DND-41 (cell line): ENCODE data around the gene EGR4.

Experiments
- ATAC-seq: fragments of 200-7000 bp; cut with Tn5 transposase; 3 replicates; pipeline ENCODE4 v1.9.1; 2021; ENCODE audit warnings: low read depth; ENCODE audit not compliant: insufficient read depth
- DNase-seq: peaks from one replicate; pipeline ENCODE4 v3.0.0-alpha.2; 2020
- H2AFZ ChIP-seq: 2 replicates; pipeline ENCODE4 v1.6.0; 2012; ENCODE audit warnings: low read depth, low read length
- H3K27ac ChIP-seq: 2 replicates; pipeline ENCODE4 v1.5.1; 2012; ENCODE audit warnings: low read length, inconsistent platforms
- H3K27me3 ChIP-seq: fragments of 200-600 bp; sonication (generic); 2 replicates; pipeline ENCODE4 v1.6.0; 2012; ENCODE audit warnings: low read length, mild to moderate bottlenecking, inconsistent platforms; ENCODE audit not compliant: insufficient read depth, poor library complexity
- H3K36me3 ChIP-seq: 2 replicates; pipeline ENCODE4 v1.5.1; 2012; ENCODE audit warnings: low read length, inconsistent platforms; ENCODE audit not compliant: insufficient read depth
- H3K4me1 ChIP-seq: 2 replicates; pipeline ENCODE4 v1.5.1; 2012; ENCODE audit warnings: mild to moderate bottlenecking, low read length; ENCODE audit not compliant: insufficient read depth
- H3K4me2 ChIP-seq: 2 replicates; pipeline ENCODE4 v1.6.0; 2012; ENCODE audit warnings: mild to moderate bottlenecking, moderate library complexity, low read length, inconsistent platforms; ENCODE audit not compliant: insufficient read depth
- H3K4me3 ChIP-seq, 2 experiments: fragments of 200-600 bp in 1 of 2; shearing (Covaris generic) in 1 of 2; 2 replicates each; pipeline ENCODE4 v1.5.1; 2012 to 2016; ENCODE audit warnings: inconsistent platforms in 2 of 2, low read length in 2 of 2, mild to moderate bottlenecking in 2 of 2, low read depth in 1 of 2, moderate library complexity in 1 of 2
- H3K79me2 ChIP-seq: 2 replicates; pipeline ENCODE4 v1.6.0; 2012; ENCODE audit warnings: low read length, inconsistent platforms; ENCODE audit not compliant: insufficient read depth
- H3K9ac ChIP-seq: 2 replicates; pipeline ENCODE4 v1.6.0; 2012; ENCODE audit warnings: low read depth, mild to moderate bottlenecking, inconsistent platforms, low read length, moderate library complexity
- H3K9me3 ChIP-seq: 2 replicates; pipeline ENCODE4 v1.5.1; 2012; ENCODE audit warnings: low read length, moderate library complexity, mild to moderate bottlenecking, inconsistent platforms; ENCODE audit not compliant: insufficient read depth, severe bottlenecking
- H4K20me1 ChIP-seq: 2 replicates; pipeline ENCODE4 v1.6.0; 2012; ENCODE audit warnings: low read length; ENCODE audit not compliant: insufficient read depth
- CTCF ChIP-seq: IDR thresholded peaks from 2 replicates; pipeline ENCODE4 v1.5.1; 2012; ENCODE audit warnings: borderline replicate concordance, low read length, moderate library complexity, mild to moderate bottlenecking; ENCODE audit not compliant: poor library complexity, severe bottlenecking; ENCODE audit errors: extremely low read depth
- EZH2 ChIP-seq: IDR thresholded peaks from 3 replicates; pipeline ENCODE4 v1.6.1; 2012; ENCODE audit warnings: borderline replicate concordance, low read depth, mild to moderate bottlenecking, moderate library complexity, low read length, inconsistent platforms; ENCODE audit not compliant: severe bottlenecking

EGR4 gene

GRCh38 chr2:73285159-73285739, 8.1 kb downstream of the EGR4 start:
- H3K9me3 ChIP-seq, result no peaks in the 10 kb centered on the region
- peaks cover 20% of the 10 kb centered on the region; the same call in 1 of the 2 replicates for H4K20me1 ChIP-seq
- H3K27ac ChIP-seq, result peak overlapping the region; percentile 92
- DNase-seq, result peak; percentile 78
- peak; percentile 71 for ATAC-seq
- H3K4me1 ChIP-seq, result peaks cover 39% of the 10 kb centered on the region
- peaks cover 39% of the 10 kb centered on the region for H3K79me2 ChIP-seq
- no peaks in the 10 kb centered on the region for H3K27me3 ChIP-seq
- H3K4me2 ChIP-seq, result peak overlapping the region; percentile 89
- peak overlapping the region; percentile 93 for H2AFZ ChIP-seq
- TF ChIP-seq CTCF (peak; percentile 46), EZH2 (no peak)
- H3K4me3 ChIP-seq, result peak overlapping the region; percentile 68 to 70; a peak in 3 of 4 replicates
- H3K9ac ChIP-seq, result peak overlapping the region; percentile 86
- H3K36me3 ChIP-seq, result peaks cover 16% of the 10 kb centered on the region

GRCh38 chr2:73284296-73285158, 8.8 kb downstream of the EGR4 start, which contains the start of gene FBXO41:
TSS of gene FBXO41 (minus strand) at chr2:73284478. CDS start at chr2:73269630, 14,848 bp downstream.
- Histone ChIP-seq H3K4me3 (peak within 1 kb of the TSS; percentile 68 to 70), H2AFZ (peak within 1 kb of the TSS; percentile 93), H3K27me3 (no peaks in the 10 kb centered on the region), H3K79me2 (peaks cover 46% of the 10 kb centered on the region), H3K9ac (peak within 1 kb of the TSS; percentile 86), H4K20me1 (peaks cover 23% of the 10 kb centered on the region; the same call in 1 of the 2 replicates), H3K9me3 (no peaks in the 10 kb centered on the region), H3K4me2 (peak within 1 kb of the TSS; percentile 89), H3K36me3 (peaks cover 17% of the 10 kb centered on the region), H3K4me1 (peaks cover 40% of the 10 kb centered on the region), H3K27ac (peak within 1 kb of the TSS; percentile 92)
- peak; percentile 78 for ATAC-seq
- TF ChIP-seq EZH2 (no peak), CTCF (peak; percentile 16)
- peak; percentile 95 for DNase-seq

- H3K27ac ChIP-seq, result peak overlapping the region; percentile 82
- H3K27me3 ChIP-seq, result no peaks in the 10 kb centered on the region
- H2AFZ ChIP-seq, result peak overlapping the region; percentile 93
- DNase-seq (peak; percentile 41), ATAC-seq (peak; percentile 18)
- H3K4me1 ChIP-seq, result peaks cover 40% of the 10 kb centered on the region
- H3K36me3 ChIP-seq, result peaks cover 21% of the 10 kb centered on the region
- no peaks in the 10 kb centered on the region for H3K9me3 ChIP-seq
- peaks cover 54% of the 10 kb centered on the region for H3K79me2 ChIP-seq
- H3K4me2 ChIP-seq, result peak overlapping the region; percentile 89
- peak overlapping the region; percentile 86 for H3K9ac ChIP-seq
- H3K4me3 ChIP-seq, result peak overlapping the region; percentile 68 to 70
- TF ChIP-seq EZH2, result no peak
- TF ChIP-seq CTCF, result peak; percentile 0
- H4K20me1 ChIP-seq, result peaks cover 31% of the 10 kb centered on the region; the same call in 1 of the 2 replicates
Measured at GRCh38 chr2:73283545-73284295, 9.6 kb downstream of the EGR4 start.
